ENCODE results near the gene CIT.
A peak's percentile ranks its signal among the peaks of the same experiment; 100 is the strongest.
"Not testable (repeated sequence)": the region's sequence is repeated elsewhere in the genome, so short reads cannot be mapped to it uniquely, and the experiment has no call there.

Gene CIT

GRCh38 chr12:119913536-119914330, 36.6 kb upstream of the CIT start:
- no peak overlapping the region for H3K4me3 ChIP-seq (replicated peaks in 1 of 2; ENCODE audit: low read depth in 2 of 2, low read length in 2 of 2)
- no peak for DNase-seq (ENCODE audit: low read depth in 2 of 2)
- TF ChIP-seq CTCF (IDR thresholded peaks at IDR 0.05; ENCODE audit: low read depth, low read length): no peak

GRCh38 chr12:119911182-119911581, 34.1 kb upstream of the CIT start:
- no peak for TF ChIP-seq CTCF (IDR thresholded peaks at IDR 0.05; ENCODE audit: low read depth, low read length)
- DNase-seq (ENCODE audit: low read depth in 2 of 2): peak; percentile 7 to 34
- H3K4me3 ChIP-seq (replicated peaks in 1 of 2; ENCODE audit: low read depth in 2 of 2, low read length in 2 of 2): no peak overlapping the region

GRCh38 chr12:119910586-119910985, 33.5 kb upstream of the CIT start:
- TF ChIP-seq CTCF (IDR thresholded peaks at IDR 0.05; ENCODE audit: low read depth, low read length): no peak
- no peak for DNase-seq (ENCODE audit: low read depth in 2 of 2)
- no peak overlapping the region for H3K4me3 ChIP-seq (replicated peaks in 1 of 2; ENCODE audit: low read depth in 2 of 2, low read length in 2 of 2)

GRCh38 chr12:119902084-119902509, 25.0 kb upstream of the CIT start:
- no peak overlapping the region for H3K4me3 ChIP-seq (replicated peaks in 1 of 2; ENCODE audit: low read depth in 2 of 2, low read length in 2 of 2)
- DNase-seq (ENCODE audit: low read depth in 2 of 2): peak; percentile 69 to 79
- peak; percentile 95 for TF ChIP-seq CTCF (IDR thresholded peaks at IDR 0.05; ENCODE audit: low read depth, low read length)

GRCh38 chr12:119901670-119902069, 24.6 kb upstream of the CIT start:
- no peak for TF ChIP-seq CTCF (IDR thresholded peaks at IDR 0.05; ENCODE audit: low read depth, low read length)
- no peak for DNase-seq (ENCODE audit: low read depth in 2 of 2)
- H3K4me3 ChIP-seq (replicated peaks in 1 of 2; ENCODE audit: low read depth in 2 of 2, low read length in 2 of 2): no peak overlapping the region

GRCh38 chr12:119894916-119895315, 17.8 kb upstream of the CIT start:
- TF ChIP-seq CTCF (IDR thresholded peaks at IDR 0.05; ENCODE audit: low read depth, low read length): no peak
- DNase-seq (ENCODE audit: low read depth in 2 of 2): no peak
- no peak overlapping the region for H3K4me3 ChIP-seq (replicated peaks in 1 of 2; ENCODE audit: low read depth in 2 of 2, low read length in 2 of 2)

- H3K4me3 ChIP-seq (replicated peaks in 1 of 2; ENCODE audit: low read depth in 2 of 2, low read length in 2 of 2); DNase-seq (ENCODE audit: low read depth in 2 of 2): not testable (repeated sequence)
Measured at GRCh38 chr12:119892611-119893010, 15.5 kb upstream of the CIT start.

Data from cardiac fibroblast (primary cell).